WI38 (cell line): Measurements from ENCODE around the gene CENPX.

ENCODE experiments used
- H3K4me3 ChIP-seq: 2 replicates; pipeline ENCODE4 v1.5.1; 2011; ENCODE audit warnings: low read depth, mild to moderate bottlenecking, control low read depth, low read length
- CTCF ChIP-seq: IDR thresholded peaks from 2 replicates; pipeline ENCODE4 v1.5.1; 2012; ENCODE audit warnings: low read depth, mild to moderate bottlenecking, control low read depth, low read length

CENPX gene

DNA sequence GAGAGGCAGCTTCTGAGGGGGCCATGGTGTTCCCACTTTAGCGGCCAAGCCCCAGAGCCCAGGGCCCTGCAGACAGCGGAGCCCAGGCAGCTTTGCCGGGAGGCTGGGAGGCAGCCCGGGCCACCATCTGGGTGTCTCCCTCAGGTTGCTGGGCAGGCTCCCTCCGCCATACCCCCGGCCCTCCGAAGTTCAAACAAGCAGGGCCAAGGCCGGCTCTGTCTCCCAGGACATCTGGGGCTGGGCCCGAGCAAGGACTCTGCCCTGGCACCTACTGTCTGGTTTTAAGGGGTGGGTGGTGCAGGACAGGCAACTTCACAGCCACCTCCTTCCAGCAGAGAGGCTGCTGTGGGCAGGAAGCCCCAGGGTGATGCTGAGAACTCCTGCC, 40.3 kb upstream of the CENPX start:
- H3K4me3 ChIP-seq, result no peak overlapping the region
- no peak for TF ChIP-seq CTCF

DNA sequence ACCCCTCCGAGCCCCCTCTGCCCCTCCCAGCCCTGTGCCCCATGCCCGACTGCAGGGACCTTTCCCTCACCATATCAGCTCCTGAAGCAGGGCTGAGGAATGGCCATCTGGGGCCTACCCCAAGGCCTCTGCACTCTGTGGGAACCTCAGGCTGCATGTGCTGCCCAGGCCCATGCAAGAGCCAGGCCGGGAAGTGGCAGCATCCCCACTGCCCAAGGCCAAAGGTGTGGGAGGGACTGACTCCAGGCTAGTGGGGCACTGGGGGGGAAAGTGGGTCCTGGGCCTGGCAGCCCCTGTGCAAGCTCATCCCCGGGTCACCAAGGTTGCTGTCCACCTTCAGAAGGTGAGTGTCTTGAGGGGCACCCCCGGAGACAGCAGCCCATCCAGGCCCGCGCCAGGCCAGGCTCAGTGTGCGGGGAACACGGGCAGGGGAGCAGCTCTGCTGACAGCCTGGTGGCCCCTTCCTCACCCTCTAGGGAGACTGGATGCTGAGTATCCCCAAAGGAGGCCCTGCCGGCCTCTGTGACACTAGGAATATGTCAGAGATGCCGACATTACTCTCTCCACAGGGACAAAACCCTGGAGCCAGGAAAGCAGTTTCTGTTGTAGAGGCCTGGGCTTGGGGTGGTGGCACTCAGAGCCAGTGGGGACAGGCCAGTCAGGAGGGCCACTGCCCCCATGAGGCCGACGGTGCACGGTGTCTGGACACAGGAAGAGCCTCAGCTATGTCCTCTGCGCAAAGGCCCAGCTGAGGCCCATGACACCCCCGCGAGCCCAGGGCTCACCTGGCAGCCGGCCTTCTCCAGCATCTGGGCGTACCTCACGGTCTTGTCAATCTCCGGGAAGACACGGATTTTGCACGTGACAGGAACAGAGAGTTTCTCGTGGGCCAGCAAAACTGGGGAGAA, 39.7 kb upstream of the CENPX start:
- no peak overlapping the region for H3K4me3 ChIP-seq
- no peak for TF ChIP-seq CTCF

GRCh38 chr17:82061047-82061925, 38.6 kb upstream of the CENPX start:
- TF ChIP-seq CTCF, result no peak

DNA sequence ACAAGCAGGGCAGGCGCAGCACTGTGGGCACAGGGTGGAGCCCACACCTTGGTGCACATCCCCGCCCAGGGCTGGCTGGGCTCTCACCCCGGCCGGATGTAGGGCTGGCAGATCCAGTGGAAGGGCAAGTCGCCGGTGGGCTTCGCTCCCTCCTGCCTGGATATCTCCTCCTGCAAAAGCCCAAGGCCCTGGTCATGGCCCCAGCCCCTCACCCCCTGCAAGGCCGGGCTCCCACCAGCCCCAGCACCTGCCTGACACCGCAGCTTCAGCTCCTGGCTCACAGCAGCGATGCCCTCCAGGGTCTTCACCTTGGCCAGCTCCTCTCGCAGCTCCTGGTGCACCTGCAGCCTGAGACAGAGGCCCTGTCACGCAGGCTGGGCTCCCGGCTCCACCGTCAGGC, 37.9 kb upstream of the CENPX start:
- TF ChIP-seq CTCF, result no peak
- H3K4me3 ChIP-seq, result no peak overlapping the region

More at GRCh38 chr17:82061047-82061925, 38.6 kb upstream of the CENPX start:
- H3K4me3 ChIP-seq, result no peak overlapping the region

DNA sequence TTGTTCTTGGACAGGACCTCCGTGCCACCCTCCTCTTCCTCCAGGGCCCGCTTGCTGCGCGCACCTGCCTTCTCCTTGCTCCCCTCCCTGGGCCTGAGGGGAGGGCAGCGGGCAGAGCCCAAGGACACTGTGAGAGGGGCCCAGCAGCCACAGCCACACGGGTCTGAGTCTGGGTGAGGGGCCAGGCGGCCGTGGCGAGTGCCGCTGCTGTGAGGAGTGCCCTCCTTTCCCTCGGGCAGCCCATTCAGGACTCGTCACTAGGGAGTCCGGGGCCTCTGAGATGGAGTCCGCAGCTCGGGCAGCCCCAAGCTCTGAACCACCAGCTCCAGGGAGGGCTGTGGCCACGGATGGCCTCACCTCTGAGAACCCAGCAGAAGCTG, 37.3 kb upstream of the CENPX start:
- no peak overlapping the region for H3K4me3 ChIP-seq
- TF ChIP-seq CTCF, result no peak

- no peak for TF ChIP-seq CTCF
- H3K4me3 ChIP-seq, result no peak overlapping the region
Observed at GRCh38 chr17:82059272-82060000, 36.8 kb upstream of the CENPX start.
